Activated T-helper 1 cell treated with anti-CD3 and anti-CD28 coated beads, Interleukin-12 subunit alpha, Interleukin-12 subunit beta, Interleukin-2, Interleukin-4 antibody, amounts not matched to agents 30 ng/mL and 10 ng/mL and 1 ng/mL, durations not matched to agents 14 hours and 24 hours and 36 hours (primary cell): ENCODE measurements around the gene DEFB129. TPM values are rescaled to one million over a fixed set of nuclear protein-coding genes. Genes with fewer than 3 reads are reported as not detected.
"Not testable (repeated sequence)": the region's sequence is repeated elsewhere in the genome, so short reads cannot be mapped to it uniquely, and the experiment has no call there.

Experiments used
- DNase-seq: peaks from one replicate; pipeline ENCODE4 v3.0.0; 2021; ENCODE audit warnings: low spot score
- H3K27ac Mint-ChIP-seq: one replicate; pipeline ENCODE4 v1.8.0; 2021; ENCODE audit warnings: mild to moderate bottlenecking, mixed read lengths
- H3K27me3 Mint-ChIP-seq: one replicate; pipeline ENCODE4 v1.8.0; 2022; ENCODE audit warnings: mild to moderate bottlenecking, moderate library complexity, mixed read lengths; ENCODE audit not compliant: insufficient read depth
- H3K36me3 Mint-ChIP-seq: one replicate; pipeline ENCODE4 v1.8.0; 2021; ENCODE audit warnings: low read depth, mixed read lengths
- H3K4me1 Mint-ChIP-seq: one replicate; pipeline ENCODE4 v1.8.0; 2021; ENCODE audit warnings: low read depth, mixed read lengths
- H3K4me3 Mint-ChIP-seq: one replicate; pipeline ENCODE4 v1.8.0; 2021; ENCODE audit warnings: mild to moderate bottlenecking, moderate library complexity, mixed read lengths
- H3K9me3 Mint-ChIP-seq: one replicate; pipeline ENCODE4 v1.8.0; 2021; ENCODE audit warnings: mixed read lengths
- intact Hi-C: fragments of 100-400 bp; cut with micrococcal nuclease; formaldehyde crosslinking; loops from one replicate; pipeline ENCODE4 v1.15.1; 2024
- total RNA-seq: library from RNA; stranded (reverse); gene quantifications from 2 replicates; pipeline ENCODE4 v1.2.3, GENCODE V29; 2022

DEFB129 gene
- total RNA-seq, 1 donor from 2014 or later = not detected

- H3K27me3 Mint-ChIP-seq = peaks cover 38% of the 10 kb centered on the region
- no peaks in the 10 kb centered on the region for H3K9me3 Mint-ChIP-seq
- intact Hi-C loops = no loop called here
Measured at GRCh38 chr20:221258-221830, 5.7 kb upstream of the DEFB129 start.

DNA sequence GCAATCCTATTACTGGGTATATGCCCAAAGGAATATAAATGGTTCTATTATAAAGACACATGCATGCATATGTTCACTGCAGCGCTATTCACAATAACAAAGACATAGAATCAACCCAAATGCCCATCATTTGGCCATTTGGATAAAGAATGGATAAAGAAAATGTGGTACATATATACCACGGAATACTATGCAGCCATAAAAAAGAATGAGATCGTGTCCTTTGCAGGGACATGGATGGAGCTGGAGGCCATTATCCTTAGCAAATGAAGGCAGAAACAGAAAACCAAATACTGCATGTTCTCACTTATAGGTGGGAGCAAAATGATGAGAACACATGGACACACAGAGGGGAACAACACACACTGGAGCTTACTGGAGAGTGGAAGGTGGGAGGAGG is 1.2 kb upstream of the DEFB129 start:
- H3K4me3 Mint-ChIP-seq, intact Hi-C loops: not testable (repeated sequence)

More at GRCh38 chr20:221258-221830, 5.7 kb upstream of the DEFB129 start:
- H3K27ac Mint-ChIP-seq = no peak overlapping the region
- no peak overlapping the region for H3K4me3 Mint-ChIP-seq
- H3K4me1 Mint-ChIP-seq = peaks cover 6% of the 10 kb centered on the region
- H3K36me3 Mint-ChIP-seq = no peaks in the 10 kb centered on the region
- DNase-seq = no peak

DNA sequence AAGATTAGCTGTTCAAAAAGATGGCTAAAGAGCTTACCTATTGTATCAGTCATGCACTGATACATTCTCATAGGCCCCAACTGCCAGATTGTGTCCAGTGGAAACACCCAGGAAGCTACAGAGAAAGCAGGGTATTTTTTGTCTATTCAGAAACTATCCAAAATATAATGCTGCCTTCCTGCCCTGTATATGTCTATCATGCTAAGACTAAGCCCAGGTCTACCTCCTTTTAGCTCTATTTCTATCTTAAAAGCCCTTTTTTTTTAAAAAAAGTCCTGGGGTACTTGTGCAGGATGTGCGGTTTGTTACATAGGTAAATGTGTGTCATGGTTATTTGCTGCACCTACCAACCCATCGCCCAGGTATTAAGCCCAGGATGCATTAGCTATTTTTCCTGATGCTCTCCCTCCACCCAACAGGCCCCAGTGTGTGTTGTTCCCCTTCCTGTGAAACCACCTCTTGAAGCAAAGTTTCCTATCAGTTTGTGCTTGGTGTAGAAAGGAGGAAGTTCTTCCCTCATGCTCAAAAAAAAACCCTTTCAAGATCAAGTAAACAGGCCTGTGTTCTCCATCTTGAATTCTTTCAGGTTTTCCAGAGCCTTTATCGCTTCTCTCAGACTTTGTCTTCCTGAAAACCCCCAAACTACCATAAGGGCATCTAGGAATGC is 514 bp downstream of the DEFB129 start:
- Mint-ChIP-seq H3K36me3 (no peaks in the 10 kb centered on the region), H3K4me3 (no peak overlapping the region), H3K27ac (no peak overlapping the region), H3K9me3 (peaks cover 3% of the 10 kb centered on the region), H3K27me3 (peaks cover 11% of the 10 kb centered on the region), H3K4me1 (peaks cover 29% of the 10 kb centered on the region)
- no peak for DNase-seq
- intact Hi-C loops = no loop called here

More for the DNA sequence above, 1.2 kb upstream of the DEFB129 start:
- not testable (repeated sequence) for DNase-seq, H3K36me3 Mint-ChIP-seq, H3K27ac Mint-ChIP-seq, H3K9me3 Mint-ChIP-seq
- peaks cover 29% of the 10 kb centered on the region for H3K4me1 Mint-ChIP-seq
- peaks cover 21% of the 10 kb centered on the region for H3K27me3 Mint-ChIP-seq

GRCh38 chr20:235891-236290 is 8.8 kb downstream of the DEFB129 start:
- H3K9me3 Mint-ChIP-seq = peaks cover 3% of the 10 kb centered on the region
- no peak overlapping the region for H3K4me3 Mint-ChIP-seq
- DNase-seq = no peak
- H3K4me1 Mint-ChIP-seq = peaks cover 25% of the 10 kb centered on the region
- no peak overlapping the region for H3K27ac Mint-ChIP-seq
- intact Hi-C loops = no loop called here
- no peaks in the 10 kb centered on the region for H3K36me3 Mint-ChIP-seq
- no peaks in the 10 kb centered on the region for H3K27me3 Mint-ChIP-seq

- intact Hi-C loops = loop anchor here (1.0 kb wide), 2 partner anchors 28 to 60 kb away; partner anchors contain the start of gene ZCCHC3
- H3K27me3 Mint-ChIP-seq = peaks cover 4% of the 10 kb centered on the region
- peak overlapping the region; percentile 82 for H3K27ac Mint-ChIP-seq
- DNase-seq = peak; percentile 29
- peak overlapping the region; percentile 67 for H3K4me3 Mint-ChIP-seq
- H3K4me1 Mint-ChIP-seq = peaks cover 25% of the 10 kb centered on the region
- no peaks in the 10 kb centered on the region for H3K9me3 Mint-ChIP-seq
- no peaks in the 10 kb centered on the region for H3K36me3 Mint-ChIP-seq
Measured at GRCh38 chr20:237489-237888, 10.4 kb downstream of the DEFB129 start.

DNA sequence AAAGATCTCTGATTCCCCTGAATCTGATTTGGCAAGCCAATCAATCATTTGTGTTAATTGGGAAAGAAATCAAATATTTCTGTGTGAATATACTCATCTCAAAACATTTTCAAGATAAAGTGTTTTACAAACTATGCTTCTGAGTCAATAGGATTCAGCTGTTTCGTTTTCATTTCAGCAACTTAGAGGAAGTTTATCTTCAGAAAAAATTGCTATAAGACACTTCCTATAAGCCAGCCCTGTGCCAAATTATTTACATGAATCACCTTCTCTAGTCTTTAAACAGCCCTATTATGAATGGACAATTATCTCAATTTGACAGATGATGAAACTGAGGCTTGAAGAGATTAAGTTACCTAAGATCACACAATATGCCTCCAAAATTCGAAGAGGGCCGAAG is 10.9 kb downstream of the DEFB129 start:
- intact Hi-C loops = loop anchor here (1.0 to 2.0 kb wide), 4 partner anchors 29 to 65 kb away; partner anchors contain the start of gene ZCCHC3
- Mint-ChIP-seq H3K4me1 (peaks cover 25% of the 10 kb centered on the region), H3K27ac (peak overlapping the region; percentile 82), H3K9me3 (no peaks in the 10 kb centered on the region), H3K27me3 (peaks cover 4% of the 10 kb centered on the region), H3K4me3 (peak overlapping the region; percentile 67), H3K36me3 (no peaks in the 10 kb centered on the region)
- DNase-seq = no peak

DNA sequence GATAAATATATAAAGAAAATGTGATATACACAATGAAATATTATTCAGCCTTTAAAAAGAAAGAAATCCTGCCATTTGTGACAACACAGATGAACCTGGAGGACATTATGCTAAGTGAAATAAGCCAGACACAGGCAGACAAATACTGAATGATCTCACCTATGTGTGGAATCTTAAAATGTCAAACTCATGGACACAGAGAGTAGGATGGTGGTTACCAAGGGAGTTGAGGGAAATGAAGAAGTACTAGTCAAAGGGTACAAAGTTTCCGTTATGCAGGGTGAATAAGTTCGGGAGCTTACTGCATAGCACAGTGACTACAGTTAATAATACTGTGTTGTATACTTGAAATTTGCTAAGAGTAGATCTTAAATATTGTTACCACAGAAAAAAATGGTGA is 15.8 kb downstream of the DEFB129 start:
- peaks cover 7% of the 10 kb centered on the region for H3K27me3 Mint-ChIP-seq
- H3K4me1 Mint-ChIP-seq = peaks cover 11% of the 10 kb centered on the region
- no peak for DNase-seq
- no peak overlapping the region for H3K27ac Mint-ChIP-seq
- no peaks in the 10 kb centered on the region for H3K36me3 Mint-ChIP-seq
- H3K4me3 Mint-ChIP-seq = no peak overlapping the region
- intact Hi-C loops = no loop called here
- no peaks in the 10 kb centered on the region for H3K9me3 Mint-ChIP-seq

- no peak for DNase-seq
- Mint-ChIP-seq H3K9me3 (no peaks in the 10 kb centered on the region), H3K27ac (no peak overlapping the region), H3K4me3 (no peak overlapping the region), H3K27me3 (no peaks in the 10 kb centered on the region), H3K4me1 (peaks cover 6% of the 10 kb centered on the region), H3K36me3 (no peaks in the 10 kb centered on the region)
- intact Hi-C loops = no loop called here
Measured at GRCh38 chr20:251354-251753, 24.3 kb downstream of the DEFB129 start.

- Mint-ChIP-seq H3K9me3 (no peaks in the 10 kb centered on the region), H3K27me3 (no peaks in the 10 kb centered on the region), H3K4me3 (no peak overlapping the region), H3K27ac (no peak overlapping the region), H3K4me1 (peaks cover 6% of the 10 kb centered on the region), H3K36me3 (no peaks in the 10 kb centered on the region)
- intact Hi-C loops = no loop called here
- no peak for DNase-seq
Measured at GRCh38 chr20:252801-253200, 25.7 kb downstream of the DEFB129 start.

GRCh38 chr20:253447-253846 is 26.4 kb downstream of the DEFB129 start:
- H3K27ac Mint-ChIP-seq, H3K9me3 Mint-ChIP-seq, DNase-seq, H3K36me3 Mint-ChIP-seq, intact Hi-C loops, H3K27me3 Mint-ChIP-seq, H3K4me3 Mint-ChIP-seq: not testable (repeated sequence)
- H3K4me1 Mint-ChIP-seq = peaks cover 12% of the 10 kb centered on the region

GRCh38 chr20:257419-257818 is 30.4 kb downstream of the DEFB129 start, which contains the start of gene DEFB132:
Gene DEFB132, plus strand, starts transcription at chr20:257724. Its CDS starts 55 bp downstream, at chr20:257779.
- H3K4me1 Mint-ChIP-seq = peaks cover 15% of the 10 kb centered on the region
- no peak for DNase-seq
- no peaks in the 10 kb centered on the region for H3K9me3 Mint-ChIP-seq
- intact Hi-C loops = no loop called here
- no peaks in the 10 kb centered on the region for H3K36me3 Mint-ChIP-seq
- no peak within 1 kb of the TSS for H3K4me3 Mint-ChIP-seq
- no peak within 1 kb of the TSS for H3K27ac Mint-ChIP-seq
- peaks cover 7% of the 10 kb centered on the region for H3K27me3 Mint-ChIP-seq

- H3K36me3 Mint-ChIP-seq = no peaks in the 10 kb centered on the region
- peaks cover 8% of the 10 kb centered on the region for H3K27me3 Mint-ChIP-seq
- H3K9me3 Mint-ChIP-seq = no peaks in the 10 kb centered on the region
- DNase-seq = no peak
- H3K27ac Mint-ChIP-seq = no peak overlapping the region
- intact Hi-C loops = no loop called here
- H3K4me1 Mint-ChIP-seq = peaks cover 15% of the 10 kb centered on the region
- no peak overlapping the region for H3K4me3 Mint-ChIP-seq
Measured at GRCh38 chr20:258269-258858, 31.3 kb downstream of the DEFB129 start.

DNA sequence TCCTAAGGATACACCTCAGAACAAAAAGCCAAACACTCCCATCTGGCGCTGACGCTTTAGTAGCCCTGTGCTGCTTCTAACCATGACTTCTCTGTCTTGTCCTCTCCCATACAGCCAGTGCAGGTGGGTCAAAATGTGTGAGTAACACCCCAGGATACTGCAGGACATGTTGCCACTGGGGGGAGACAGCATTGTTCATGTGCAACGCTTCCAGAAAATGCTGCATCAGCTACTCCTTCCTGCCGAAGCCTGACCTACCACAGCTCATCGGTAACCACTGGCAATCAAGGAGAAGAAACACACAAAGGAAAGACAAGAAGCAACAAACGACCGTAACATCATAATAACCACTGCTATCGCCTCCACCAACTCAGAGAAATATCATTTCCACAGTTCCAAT is 31.9 kb downstream of the DEFB129 start:
- Mint-ChIP-seq H3K4me3 (no peak overlapping the region), H3K4me1 (peaks cover 15% of the 10 kb centered on the region), H3K27me3 (peaks cover 8% of the 10 kb centered on the region), H3K36me3 (no peaks in the 10 kb centered on the region), H3K9me3 (no peaks in the 10 kb centered on the region), H3K27ac (peak overlapping the region; percentile 46)
- intact Hi-C loops = no loop called here
- no peak for DNase-seq
